Measurements from ENCODE around the gene CEBPG. TPM values are rescaled to one million over a fixed set of nuclear protein-coding genes. Genes with fewer than 3 reads are reported as not detected.
A peak's percentile ranks its signal among the peaks of the same experiment; 100 is the strongest.

The CEBPG gene
- total RNA-seq, result 19.5 to 20.6 TPM (median 19.8 TPM) in 3 replicates

GRCh38 chr19:33373453-33374235 is at the start of gene CEBPG:
Gene CEBPG (plus strand): TSS chr19:33373709. CDS start chr19:33379240, 5,531 bp downstream.
- peak within 1 kb of the TSS; percentile 87 for H3K27ac Mint-ChIP-seq
- DNase-seq (ENCODE audit: low spot score in 2 of 2, unreplicated experiment in 2 of 2), result peak; percentile 93 to 99

DNA sequence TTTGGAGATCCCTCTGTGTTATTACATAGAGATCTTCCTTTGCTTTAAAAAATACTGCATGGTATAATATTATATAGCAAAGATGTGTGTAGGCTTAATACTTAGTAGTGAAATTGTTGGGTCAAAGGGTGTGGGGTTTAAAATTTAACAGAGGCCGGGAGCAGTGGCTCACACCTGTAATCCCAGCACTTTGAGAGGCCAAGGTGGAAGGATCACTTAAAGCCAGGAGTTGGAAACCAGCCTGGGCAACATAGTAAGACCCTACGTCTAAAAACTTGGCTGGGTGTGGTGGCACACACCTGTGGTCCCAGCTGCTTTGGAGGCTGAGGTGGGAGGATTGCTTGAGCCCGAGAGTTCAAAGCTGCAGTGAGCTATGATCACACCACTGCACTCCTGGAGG is 48.9 kb upstream of the CEBPG start:
- Mint-ChIP-seq H3K9me3 (peaks cover 32% of the 10 kb centered on the region), H3K27me3 (ENCODE audit: low read depth) (peaks cover 2% of the 10 kb centered on the region), H3K27ac (no peak overlapping the region), H3K36me3 (peaks cover 8% of the 10 kb centered on the region), H3K4me3 (no peak overlapping the region), H3K4me1 (no peaks in the 10 kb centered on the region)
- no peak for TF ChIP-seq CTCF (IDR thresholded peaks at IDR 0.05; ENCODE audit: unreplicated experiment)
- no peak for DNase-seq (ENCODE audit: low spot score in 2 of 2, unreplicated experiment in 2 of 2)

More at GRCh38 chr19:33373453-33374235, at the start of gene CEBPG:
- TF ChIP-seq CTCF (IDR thresholded peaks at IDR 0.05; ENCODE audit: unreplicated experiment), result no peak
- Mint-ChIP-seq H3K4me1 (peaks cover 19% of the 10 kb centered on the region), H3K27me3 (ENCODE audit: low read depth) (no peaks in the 10 kb centered on the region), H3K36me3 (no peaks in the 10 kb centered on the region), H3K4me3 (peak within 1 kb of the TSS; percentile 75), H3K9me3 (no peaks in the 10 kb centered on the region)

DNA sequence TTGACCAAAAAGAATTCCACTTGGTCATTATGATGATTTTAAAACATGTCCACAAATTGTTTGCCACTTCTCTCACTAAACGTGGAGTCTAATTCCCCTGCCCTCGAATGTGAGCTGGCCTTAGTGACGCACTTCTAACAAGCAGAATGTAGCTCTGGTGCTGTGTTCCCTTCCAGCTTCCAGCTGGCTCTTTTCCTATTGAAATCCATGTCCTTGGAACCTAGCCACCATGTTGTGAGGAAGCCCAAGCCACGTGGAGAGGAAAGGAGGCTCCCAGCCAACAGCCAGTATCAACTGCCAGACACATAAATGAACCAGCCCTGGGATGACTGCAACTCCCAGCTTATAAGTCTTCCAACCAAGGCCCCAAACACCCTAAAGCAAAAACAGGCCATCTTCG is 47.6 kb upstream of the CEBPG start:
- H3K27me3 Mint-ChIP-seq (ENCODE audit: low read depth), result peaks cover 2% of the 10 kb centered on the region
- no peak overlapping the region for H3K27ac Mint-ChIP-seq
- H3K4me3 Mint-ChIP-seq, result no peak overlapping the region
- DNase-seq (ENCODE audit: low spot score in 2 of 2, unreplicated experiment in 2 of 2), result no peak
- peaks cover 5% of the 10 kb centered on the region for H3K36me3 Mint-ChIP-seq
- H3K4me1 Mint-ChIP-seq, result no peaks in the 10 kb centered on the region
- H3K9me3 Mint-ChIP-seq, result peaks cover 23% of the 10 kb centered on the region
- no peak for TF ChIP-seq CTCF (IDR thresholded peaks at IDR 0.05; ENCODE audit: unreplicated experiment)

DNA sequence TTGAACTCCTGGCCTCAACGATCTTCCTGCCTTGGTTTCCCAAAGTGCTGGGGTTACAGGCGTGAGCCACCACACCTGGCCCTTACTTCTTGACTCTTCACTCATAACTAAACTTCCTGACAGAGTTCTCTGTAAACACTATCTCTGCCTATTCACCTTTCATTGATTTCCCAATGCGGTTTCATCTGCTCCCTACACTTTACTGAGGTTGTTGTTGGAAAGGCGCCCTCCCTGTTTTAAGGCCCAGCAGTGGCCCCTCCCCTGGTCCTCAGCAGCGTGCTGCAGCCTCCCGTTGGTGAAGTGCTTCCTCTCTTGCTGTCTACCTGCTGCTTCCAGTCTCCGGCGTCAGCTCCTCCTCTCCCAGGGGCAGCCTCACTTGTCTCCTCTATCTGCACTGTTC is 44.4 kb upstream of the CEBPG start:
- H3K4me3 Mint-ChIP-seq, result no peak overlapping the region
- H3K36me3 Mint-ChIP-seq, result no peaks in the 10 kb centered on the region
- H3K4me1 Mint-ChIP-seq, result no peaks in the 10 kb centered on the region
- H3K9me3 Mint-ChIP-seq, result peaks cover 14% of the 10 kb centered on the region
- H3K27ac Mint-ChIP-seq, result no peak overlapping the region
- H3K27me3 Mint-ChIP-seq (ENCODE audit: low read depth), result peaks cover 4% of the 10 kb centered on the region
- no peak for DNase-seq (ENCODE audit: low spot score in 2 of 2, unreplicated experiment in 2 of 2)
- no peak for TF ChIP-seq CTCF (IDR thresholded peaks at IDR 0.05; ENCODE audit: unreplicated experiment)

DNA sequence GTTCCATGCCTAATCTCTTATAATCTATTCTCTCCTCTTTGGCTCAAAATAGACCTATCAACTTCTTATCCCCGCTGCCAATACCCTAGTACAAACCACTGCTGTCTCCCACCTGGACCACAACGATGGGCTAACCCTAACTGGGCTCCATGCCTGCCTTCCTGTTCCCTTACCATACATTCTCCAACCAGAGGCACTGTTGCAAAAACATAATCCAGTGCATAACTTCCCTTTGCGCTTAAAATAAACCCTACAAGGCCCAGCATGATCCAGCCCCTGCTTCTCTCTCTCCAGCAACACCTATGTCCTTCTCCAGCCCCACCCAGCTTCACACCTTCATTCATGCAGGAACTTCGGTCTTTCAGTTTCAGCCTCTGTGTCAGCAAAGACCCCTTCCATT is 43.8 kb upstream of the CEBPG start:
- Mint-ChIP-seq H3K27ac (no peak overlapping the region), H3K9me3 (peaks cover 14% of the 10 kb centered on the region), H3K36me3 (no peaks in the 10 kb centered on the region), H3K4me1 (no peaks in the 10 kb centered on the region), H3K4me3 (no peak overlapping the region), H3K27me3 (ENCODE audit: low read depth) (peaks cover 4% of the 10 kb centered on the region)
- no peak for DNase-seq (ENCODE audit: low spot score in 2 of 2, unreplicated experiment in 2 of 2)
- no peak for TF ChIP-seq CTCF (IDR thresholded peaks at IDR 0.05; ENCODE audit: unreplicated experiment)
